Left ventricle myocardium inferior (tissue), 1 donor: Measurements from ENCODE around the gene COBL. TPM values are rescaled to one million over a fixed set of nuclear protein-coding genes. Genes with fewer than 3 reads are reported as not detected.
A peak's percentile ranks its signal among the peaks of the same experiment; 100 is the strongest.

ENCODE experiments used
- DNase-seq: peaks from one replicate; pipeline ENCODE4 v3.0.0-alpha.2; 2020
- H3K27ac ChIP-seq: fragments of 200-600 bp; replicated peaks from 2 replicates; pipeline ENCODE4 v1.8.0; 2021
- H3K27me3 ChIP-seq: fragments of 200-600 bp; 2 replicates; pipeline ENCODE4 v1.8.0; 2021; ENCODE audit warnings: low read depth
- H3K36me3 ChIP-seq: fragments of 200-600 bp; 2 replicates; pipeline ENCODE4 v1.8.0; 2021
- H3K4me1 ChIP-seq: fragments of 200-600 bp; 2 replicates; pipeline ENCODE4 v1.8.0; 2021
- H3K4me3 ChIP-seq: fragments of 200-600 bp; 2 replicates; pipeline ENCODE4 v1.8.0; 2021; ENCODE audit warnings: mild to moderate bottlenecking, moderate library complexity
- H3K9me3 ChIP-seq: fragments of 200-600 bp; replicated peaks from 2 replicates; pipeline ENCODE4 v1.8.0; 2021
- intact Hi-C: fragments of 100-400 bp; cut with micrococcal nuclease; formaldehyde crosslinking; loops from one replicate; pipeline ENCODE4 v1.11.0; 2022
- total RNA-seq: library from RNA; stranded (reverse); fragmentation: NEBNext Ultra II Directional; extraction: Animal tissue kit (Norgen Biotek cat#: 25700); gene quantifications from one replicate; pipeline ENCODE4 v1.2.1, GENCODE V29; 2021
- TF ChIP-seq, protein P1 (sequence below): fragments of 200-600 bp; IDR thresholded peaks from 2 replicates; pipeline ENCODE4 v1.8.0; 2021; ENCODE audit warnings: antibody characterized with exemption, mild to moderate bottlenecking, borderline replicate concordance
- donor health status: DM: no; HTN: yes; CAD: no; lungs with severe emphysema.

The COBL gene
- total RNA-seq, 1 donor from 2014 or later, result 77.1 TPM

GRCh38 chr7:50973814-50974213, 342.8 kb downstream of the COBL start:
- H3K9me3 ChIP-seq, result peaks cover 24% of the 10 kb centered on the region
- no peak for DNase-seq
- no peaks in the 10 kb centered on the region for H3K36me3 ChIP-seq
- H3K4me1 ChIP-seq, result peaks cover 7% of the 10 kb centered on the region
- H3K4me3 ChIP-seq, result no peak overlapping the region
- H3K27me3 ChIP-seq, result no peaks in the 10 kb centered on the region
- intact Hi-C loops, result no loop called here
- peak overlapping the region; percentile 40 for H3K27ac ChIP-seq
- TF ChIP-seq, protein P1, sequence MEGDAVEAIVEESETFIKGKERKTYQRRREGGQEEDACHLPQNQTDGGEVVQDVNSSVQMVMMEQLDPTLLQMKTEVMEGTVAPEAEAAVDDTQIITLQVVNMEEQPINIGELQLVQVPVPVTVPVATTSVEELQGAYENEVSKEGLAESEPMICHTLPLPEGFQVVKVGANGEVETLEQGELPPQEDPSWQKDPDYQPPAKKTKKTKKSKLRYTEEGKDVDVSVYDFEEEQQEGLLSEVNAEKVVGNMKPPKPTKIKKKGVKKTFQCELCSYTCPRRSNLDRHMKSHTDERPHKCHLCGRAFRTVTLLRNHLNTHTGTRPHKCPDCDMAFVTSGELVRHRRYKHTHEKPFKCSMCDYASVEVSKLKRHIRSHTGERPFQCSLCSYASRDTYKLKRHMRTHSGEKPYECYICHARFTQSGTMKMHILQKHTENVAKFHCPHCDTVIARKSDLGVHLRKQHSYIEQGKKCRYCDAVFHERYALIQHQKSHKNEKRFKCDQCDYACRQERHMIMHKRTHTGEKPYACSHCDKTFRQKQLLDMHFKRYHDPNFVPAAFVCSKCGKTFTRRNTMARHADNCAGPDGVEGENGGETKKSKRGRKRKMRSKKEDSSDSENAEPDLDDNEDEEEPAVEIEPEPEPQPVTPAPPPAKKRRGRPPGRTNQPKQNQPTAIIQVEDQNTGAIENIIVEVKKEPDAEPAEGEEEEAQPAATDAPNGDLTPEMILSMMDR, result no peak

DNA sequence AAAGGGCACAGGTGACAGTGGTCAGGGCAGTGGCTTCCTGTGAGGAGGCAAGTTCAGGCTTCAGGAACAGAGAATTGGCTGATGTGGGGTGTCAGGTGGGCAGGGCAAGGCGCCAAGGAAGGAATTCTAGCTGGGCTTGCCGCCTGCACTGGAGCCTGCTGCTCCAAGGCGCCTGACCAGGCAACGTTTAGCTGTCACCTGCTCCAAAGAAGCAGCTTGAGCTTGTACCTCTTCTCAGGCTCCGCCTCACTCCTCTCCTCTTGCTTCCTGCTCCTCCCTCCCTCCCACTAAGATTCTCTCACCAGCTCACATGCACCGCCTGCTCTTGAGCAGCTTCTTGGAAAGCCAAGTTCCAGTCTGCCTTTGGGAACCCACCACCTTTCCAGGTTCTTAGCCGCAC, 346.5 kb downstream of the COBL start:
- TF ChIP-seq, protein P1, result no peak
- no peaks in the 10 kb centered on the region for H3K36me3 ChIP-seq
- H3K9me3 ChIP-seq, result peaks cover 20% of the 10 kb centered on the region
- H3K27ac ChIP-seq, result no peak overlapping the region
- intact Hi-C loops, result no loop called here
- no peak overlapping the region for H3K4me3 ChIP-seq
- DNase-seq, result no peak
- H3K4me1 ChIP-seq, result peaks cover 7% of the 10 kb centered on the region
- H3K27me3 ChIP-seq, result no peaks in the 10 kb centered on the region
